Nephron progenitor cell (in vitro differentiated cells): ENCODE results near the gene AZGP1.
A peak's percentile ranks its signal among the peaks of the same experiment; 100 is the strongest.

ENCODE experiments used
- DNase-seq: peaks from one replicate; pipeline ENCODE4 v3.0.0; 2021
- H3K27ac Mint-ChIP-seq: 2 replicates; pipeline ENCODE4 v1.8.0; 2021; ENCODE audit warnings: mild to moderate bottlenecking, moderate library complexity, mixed read lengths
- H3K27me3 Mint-ChIP-seq: 2 replicates; pipeline ENCODE4 v1.8.0; 2021; ENCODE audit warnings: mild to moderate bottlenecking, low read depth, mixed read lengths; ENCODE audit not compliant: poor library complexity
- H3K36me3 Mint-ChIP-seq: 2 replicates; pipeline ENCODE4 v1.8.0; 2021; ENCODE audit warnings: low read depth, mixed read lengths
- H3K4me1 Mint-ChIP-seq: 2 replicates; pipeline ENCODE4 v1.8.0; 2021; ENCODE audit warnings: mixed read lengths
- H3K4me3 Mint-ChIP-seq: 2 replicates; pipeline ENCODE4 v1.8.0; 2021; ENCODE audit warnings: mild to moderate bottlenecking, moderate library complexity, mixed read lengths
- H3K9me3 Mint-ChIP-seq: 2 replicates; pipeline ENCODE4 v1.8.0; 2021; ENCODE audit warnings: mild to moderate bottlenecking, moderate library complexity, mixed read lengths
- TF ChIP-seq, protein P1 (sequence below): fragments of 200-600 bp; sonication (generic); IDR thresholded peaks from 2 replicates; pipeline ENCODE4 v1.5.0; 2021; ENCODE audit warnings: antibody characterized with exemption

Gene AZGP1

GRCh38 chr7:99975782-99976521 lies at the start of gene AZGP1:
AZGP1 (minus strand) TSS chr7:99976031; CDS start chr7:99976020, 11 bp downstream.
- Mint-ChIP-seq H3K9me3 (no peaks in the 10 kb centered on the region), H3K27ac (no peak within 1 kb of the TSS), H3K4me1 (peaks cover 19% of the 10 kb centered on the region), H3K36me3 (no peaks in the 10 kb centered on the region), H3K4me3 (no peak within 1 kb of the TSS), H3K27me3 (peaks cover 29% of the 10 kb centered on the region)
- TF ChIP-seq, protein P1, sequence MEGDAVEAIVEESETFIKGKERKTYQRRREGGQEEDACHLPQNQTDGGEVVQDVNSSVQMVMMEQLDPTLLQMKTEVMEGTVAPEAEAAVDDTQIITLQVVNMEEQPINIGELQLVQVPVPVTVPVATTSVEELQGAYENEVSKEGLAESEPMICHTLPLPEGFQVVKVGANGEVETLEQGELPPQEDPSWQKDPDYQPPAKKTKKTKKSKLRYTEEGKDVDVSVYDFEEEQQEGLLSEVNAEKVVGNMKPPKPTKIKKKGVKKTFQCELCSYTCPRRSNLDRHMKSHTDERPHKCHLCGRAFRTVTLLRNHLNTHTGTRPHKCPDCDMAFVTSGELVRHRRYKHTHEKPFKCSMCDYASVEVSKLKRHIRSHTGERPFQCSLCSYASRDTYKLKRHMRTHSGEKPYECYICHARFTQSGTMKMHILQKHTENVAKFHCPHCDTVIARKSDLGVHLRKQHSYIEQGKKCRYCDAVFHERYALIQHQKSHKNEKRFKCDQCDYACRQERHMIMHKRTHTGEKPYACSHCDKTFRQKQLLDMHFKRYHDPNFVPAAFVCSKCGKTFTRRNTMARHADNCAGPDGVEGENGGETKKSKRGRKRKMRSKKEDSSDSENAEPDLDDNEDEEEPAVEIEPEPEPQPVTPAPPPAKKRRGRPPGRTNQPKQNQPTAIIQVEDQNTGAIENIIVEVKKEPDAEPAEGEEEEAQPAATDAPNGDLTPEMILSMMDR = no peak
- no peak for DNase-seq

GRCh38 chr7:100024020-100024619 lies 48.3 kb upstream of the AZGP1 start:
- no peak for DNase-seq
- Mint-ChIP-seq H3K9me3 (no peaks in the 10 kb centered on the region), H3K4me3 (no peak overlapping the region), H3K4me1 (no peaks in the 10 kb centered on the region), H3K36me3 (peaks cover 60% of the 10 kb centered on the region), H3K27ac (no peak overlapping the region), H3K27me3 (no peaks in the 10 kb centered on the region)
- TF ChIP-seq, protein P1 = no peak

DNA sequence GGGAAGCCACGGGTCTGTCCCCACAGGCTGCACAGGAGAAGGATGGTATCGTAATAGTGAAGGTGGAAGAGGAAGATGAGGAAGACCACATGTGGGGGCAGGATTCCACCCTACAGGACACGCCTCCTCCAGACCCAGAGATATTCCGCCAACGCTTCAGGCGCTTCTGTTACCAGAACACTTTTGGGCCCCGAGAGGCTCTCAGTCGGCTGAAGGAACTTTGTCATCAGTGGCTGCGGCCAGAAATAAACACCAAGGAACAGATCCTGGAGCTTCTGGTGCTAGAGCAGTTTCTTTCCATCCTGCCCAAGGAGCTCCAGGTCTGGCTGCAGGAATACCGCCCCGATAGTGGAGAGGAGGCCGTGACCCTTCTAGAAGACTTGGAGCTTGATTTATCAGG lies 47.7 kb upstream of the AZGP1 start:
- TF ChIP-seq, protein P1 = no peak
- no peak overlapping the region for H3K27ac Mint-ChIP-seq
- no peak for DNase-seq
- no peaks in the 10 kb centered on the region for H3K27me3 Mint-ChIP-seq
- no peaks in the 10 kb centered on the region for H3K4me1 Mint-ChIP-seq
- no peak overlapping the region for H3K4me3 Mint-ChIP-seq
- peaks cover 63% of the 10 kb centered on the region for H3K36me3 Mint-ChIP-seq
- H3K9me3 Mint-ChIP-seq = no peaks in the 10 kb centered on the region

GRCh38 chr7:100022621-100023020 lies 46.8 kb upstream of the AZGP1 start:
- H3K27me3 Mint-ChIP-seq = no peaks in the 10 kb centered on the region
- H3K9me3 Mint-ChIP-seq = no peaks in the 10 kb centered on the region
- H3K27ac Mint-ChIP-seq = no peak overlapping the region
- H3K4me1 Mint-ChIP-seq = peaks cover 5% of the 10 kb centered on the region
- TF ChIP-seq, protein P1 = no peak
- DNase-seq = no peak
- peaks cover 62% of the 10 kb centered on the region for H3K36me3 Mint-ChIP-seq
- H3K4me3 Mint-ChIP-seq = no peak overlapping the region

GRCh38 chr7:100021297-100021696 lies 45.5 kb upstream of the AZGP1 start:
- no peaks in the 10 kb centered on the region for H3K9me3 Mint-ChIP-seq
- H3K4me1 Mint-ChIP-seq = peaks cover 12% of the 10 kb centered on the region
- TF ChIP-seq, protein P1 = no peak
- H3K27me3 Mint-ChIP-seq = no peaks in the 10 kb centered on the region
- H3K36me3 Mint-ChIP-seq = peaks cover 62% of the 10 kb centered on the region
- no peak overlapping the region for H3K27ac Mint-ChIP-seq
- no peak for DNase-seq
- no peak overlapping the region for H3K4me3 Mint-ChIP-seq

- no peaks in the 10 kb centered on the region for H3K27me3 Mint-ChIP-seq
- no peak for DNase-seq
- peaks cover 19% of the 10 kb centered on the region for H3K4me1 Mint-ChIP-seq
- no peaks in the 10 kb centered on the region for H3K9me3 Mint-ChIP-seq
- TF ChIP-seq, protein P1 = no peak
- peaks cover 48% of the 10 kb centered on the region for H3K36me3 Mint-ChIP-seq
- no peak overlapping the region for H3K4me3 Mint-ChIP-seq
- peak overlapping the region; percentile 87 for H3K27ac Mint-ChIP-seq
Measured at GRCh38 chr7:100019908-100020307, 44.1 kb upstream of the AZGP1 start.
